HG03095 (cell line): ENCODE measurements around the gene NUP58.
"Not testable (repeated sequence)": the region's sequence is repeated elsewhere in the genome, so short reads cannot be mapped to it uniquely, and the experiment has no call there.

ENCODE experiments used
- ATAC-seq: cut with Tn5 transposase; IDR thresholded peaks from one replicate; pipeline ENCODE4 v1.9.1; 2021; ENCODE audit warnings: moderate library complexity; ENCODE audit not compliant: unreplicated experiment

Gene NUP58

GRCh38 chr13:25302121-25302520 lies 696 bp downstream of the NUP58 start:
- ATAC-seq, result no peak

GRCh38 chr13:25306671-25307464 lies 5.4 kb downstream of the NUP58 start:
- ATAC-seq, result no peak

- no peak for ATAC-seq
Observed at GRCh38 chr13:25310891-25311290, 9.5 kb downstream of the NUP58 start.

- not testable (repeated sequence) for ATAC-seq
Observed at GRCh38 chr13:25318946-25319345, 17.5 kb downstream of the NUP58 start.

GRCh38 chr13:25319771-25320170 lies 18.3 kb downstream of the NUP58 start:
- no peak for ATAC-seq

GRCh38 chr13:25324100-25324499 lies 22.7 kb downstream of the NUP58 start:
- ATAC-seq, result no peak

- ATAC-seq, result no peak
Observed at GRCh38 chr13:25329706-25330105, 28.3 kb downstream of the NUP58 start.

GRCh38 chr13:25330541-25330940 lies 29.1 kb downstream of the NUP58 start:
- ATAC-seq, result no peak

GRCh38 chr13:25335856-25336255 lies 34.4 kb downstream of the NUP58 start:
- ATAC-seq, result no peak

GRCh38 chr13:25345576-25345975 lies 44.2 kb downstream of the NUP58 start:
- no peak for ATAC-seq

GRCh38 chr13:25347151-25347550 lies 45.7 kb downstream of the NUP58 start:
- ATAC-seq, result no peak

GRCh38 chr13:25351404-25351803 lies 50.0 kb downstream of the NUP58 start:
- no peak for ATAC-seq

- ATAC-seq, result no peak
Observed at GRCh38 chr13:25352230-25352629, 50.8 kb downstream of the NUP58 start.

- ATAC-seq, result no peak
Observed at GRCh38 chr13:25352806-25353205, 51.4 kb downstream of the NUP58 start.

- no peak for ATAC-seq
Observed at GRCh38 chr13:25353344-25353743, 51.9 kb downstream of the NUP58 start.

- ATAC-seq, result no peak
Observed at GRCh38 chr13:25354377-25354776, 53.0 kb downstream of the NUP58 start.

GRCh38 chr13:25360443-25360842 lies 59.0 kb downstream of the NUP58 start:
- ATAC-seq, result not testable (repeated sequence)

GRCh38 chr13:25365720-25366235 lies 64.4 kb downstream of the NUP58 start:
- no peak for ATAC-seq

GRCh38 chr13:25371158-25371874 lies 69.9 kb downstream of the NUP58 start:
- no peak for ATAC-seq

GRCh38 chr13:25371875-25372283 lies 70.5 kb downstream of the NUP58 start, which contains the start of gene ATP8A2:
Gene ATP8A2, plus strand, starts transcription at chr13:25371974. Its CDS starts 239 bp downstream, at chr13:25372213.
- ATAC-seq, result no peak

- no peak for ATAC-seq
Observed at GRCh38 chr13:25372284-25373081, 71.1 kb downstream of the NUP58 start.
